Stimulated activated naive CD8-positive, alpha-beta T cell treated with anti-CD3 and anti-CD28 coated beads, Interleukin-15, Interleukin-2, amounts not matched to agents 100 ng/mL and 50 ng/mL, for 24 hours (primary cell): Measurements from ENCODE around the gene STARD13.
"Not testable (repeated sequence)": the region's sequence is repeated elsewhere in the genome, so short reads cannot be mapped to it uniquely, and the experiment has no call there.

Source experiments
- H3K27ac Mint-ChIP-seq: one replicate; pipeline ENCODE4 v1.8.0; 2021; ENCODE audit warnings: mild to moderate bottlenecking, mixed read lengths
- H3K27me3 Mint-ChIP-seq: one replicate; pipeline ENCODE4 v1.8.0; 2021; ENCODE audit warnings: mixed read lengths
- H3K36me3 Mint-ChIP-seq: one replicate; pipeline ENCODE4 v1.8.0; 2021; ENCODE audit warnings: low read depth, mixed read lengths
- H3K4me1 Mint-ChIP-seq: one replicate; pipeline ENCODE4 v1.8.0; 2021; ENCODE audit warnings: low read depth, mixed read lengths
- H3K4me3 Mint-ChIP-seq: one replicate; pipeline ENCODE4 v1.8.0; 2021; ENCODE audit warnings: mild to moderate bottlenecking, mixed read lengths
- H3K9me3 Mint-ChIP-seq: one replicate; pipeline ENCODE4 v1.8.0; 2021; ENCODE audit warnings: mixed read lengths

The STARD13 gene

DNA sequence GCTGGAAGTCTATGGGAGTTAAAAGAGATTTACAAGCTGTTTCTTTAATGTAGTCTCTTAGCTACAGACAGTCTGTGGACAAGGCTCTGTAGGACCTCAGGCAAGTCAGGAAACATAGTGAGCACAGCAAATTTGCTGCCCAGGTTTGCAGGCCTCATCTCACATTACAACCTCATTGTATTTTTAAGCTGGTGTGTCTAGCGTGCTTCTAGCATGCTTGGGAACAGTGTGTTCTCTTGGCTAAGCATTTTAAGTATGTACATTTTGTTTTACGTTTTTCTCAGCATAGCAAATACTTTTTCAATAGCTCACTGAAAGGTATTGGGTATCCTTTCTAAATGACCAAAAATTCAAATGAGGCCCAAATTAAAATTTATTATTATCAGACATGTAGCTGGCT lies 113.2 kb downstream of the STARD13 start:
- H3K27me3 Mint-ChIP-seq = peaks cover 12% of the 10 kb centered on the region
- H3K4me1 Mint-ChIP-seq = no peaks in the 10 kb centered on the region
- H3K9me3 Mint-ChIP-seq = no peaks in the 10 kb centered on the region
- no peak overlapping the region for H3K4me3 Mint-ChIP-seq
- H3K36me3 Mint-ChIP-seq = no peaks in the 10 kb centered on the region
- no peak overlapping the region for H3K27ac Mint-ChIP-seq

DNA sequence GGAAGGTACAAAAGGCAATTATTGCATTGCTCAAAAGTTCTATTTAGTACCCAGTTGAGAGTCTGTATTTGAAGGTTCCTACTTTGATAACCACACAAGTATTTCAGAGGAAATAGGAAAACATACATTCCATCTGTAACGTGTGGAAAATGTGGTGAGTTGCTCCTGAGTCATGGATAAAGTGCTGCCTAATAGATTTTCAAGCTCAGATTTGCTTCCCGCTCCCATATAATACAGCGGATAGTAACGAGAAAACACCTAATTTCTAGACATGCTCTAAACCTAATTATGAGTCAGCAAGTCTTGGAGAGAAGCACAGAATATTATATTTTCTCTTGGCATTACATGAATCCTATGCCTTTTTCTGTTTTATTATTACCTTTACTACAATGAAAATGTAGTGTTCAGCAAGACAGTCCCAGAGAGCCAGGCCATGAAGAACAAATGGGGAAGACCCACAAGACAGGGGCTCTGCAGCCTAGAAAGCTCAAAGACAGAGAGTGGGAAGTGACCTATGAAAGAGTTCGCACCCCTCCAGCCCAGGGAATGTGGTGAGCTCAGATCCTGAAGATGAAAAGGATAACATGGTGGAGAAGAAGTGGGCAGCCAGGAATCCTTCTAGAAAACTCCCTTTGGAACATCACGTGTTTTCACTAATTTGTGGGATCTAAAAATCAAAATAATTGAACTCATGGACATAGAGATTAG lies 116.1 kb downstream of the STARD13 start:
- Mint-ChIP-seq H3K27ac (no peak overlapping the region), H3K36me3 (no peaks in the 10 kb centered on the region), H3K4me1 (no peaks in the 10 kb centered on the region), H3K9me3 (no peaks in the 10 kb centered on the region), H3K4me3 (no peak overlapping the region), H3K27me3 (peaks cover 11% of the 10 kb centered on the region)

DNA sequence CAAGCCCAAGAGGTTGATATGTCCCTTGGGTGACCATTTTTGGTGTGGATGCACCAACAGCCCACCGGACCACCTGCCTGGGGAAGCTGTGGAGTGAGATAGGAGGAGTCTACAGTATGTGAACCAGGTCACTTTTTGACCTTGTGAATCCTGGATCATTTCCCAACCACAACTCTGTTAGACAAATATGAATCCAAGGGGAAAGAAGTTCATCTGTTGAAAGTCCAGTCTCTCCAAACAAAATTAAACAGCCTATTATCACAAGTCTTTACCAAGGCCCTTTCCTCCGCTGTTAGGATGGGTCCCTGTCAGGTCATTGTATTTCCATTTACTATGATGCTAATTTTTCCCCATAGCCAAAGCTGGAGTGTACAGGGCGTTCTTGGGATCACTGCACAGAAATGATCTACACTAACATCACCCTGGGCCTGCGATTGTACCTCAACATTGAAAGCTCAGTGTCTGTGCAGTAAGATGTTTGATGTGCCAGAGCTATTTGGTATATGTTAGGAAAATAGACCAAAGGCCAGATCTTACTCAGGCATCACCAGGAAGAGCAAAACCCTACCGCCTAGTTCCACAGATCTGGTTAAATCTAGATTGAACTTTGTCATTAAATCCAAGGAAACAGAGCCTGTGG lies 117.1 kb downstream of the STARD13 start:
- Mint-ChIP-seq H3K27ac (no peak overlapping the region), H3K4me1 (no peaks in the 10 kb centered on the region), H3K27me3 (peaks cover 11% of the 10 kb centered on the region), H3K4me3 (no peak overlapping the region), H3K9me3 (no peaks in the 10 kb centered on the region), H3K36me3 (no peaks in the 10 kb centered on the region)

DNA sequence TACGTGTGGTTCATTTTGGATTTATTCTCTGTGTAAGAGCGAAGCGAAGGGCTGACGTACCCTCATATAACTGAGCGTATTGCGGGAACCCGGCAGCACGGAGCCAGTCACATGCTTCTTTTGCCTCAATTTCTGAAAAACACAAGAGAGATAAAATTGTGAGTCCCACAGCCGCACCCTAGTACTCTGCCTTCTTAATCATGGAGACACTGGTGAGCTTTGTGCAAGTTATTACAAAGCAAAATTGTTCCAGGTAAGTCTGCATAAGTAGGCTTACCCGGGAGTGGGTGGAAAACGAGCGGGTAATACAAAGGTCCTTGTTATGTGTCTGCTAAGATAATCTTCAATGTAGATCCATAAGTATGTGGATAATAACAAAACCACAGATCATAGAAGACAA lies 118.1 kb downstream of the STARD13 start:
- no peak overlapping the region for H3K27ac Mint-ChIP-seq
- H3K27me3 Mint-ChIP-seq = peaks cover 13% of the 10 kb centered on the region
- H3K4me1 Mint-ChIP-seq = no peaks in the 10 kb centered on the region
- H3K9me3 Mint-ChIP-seq = peaks cover 5% of the 10 kb centered on the region
- peaks cover 4% of the 10 kb centered on the region for H3K36me3 Mint-ChIP-seq
- no peak overlapping the region for H3K4me3 Mint-ChIP-seq

DNA sequence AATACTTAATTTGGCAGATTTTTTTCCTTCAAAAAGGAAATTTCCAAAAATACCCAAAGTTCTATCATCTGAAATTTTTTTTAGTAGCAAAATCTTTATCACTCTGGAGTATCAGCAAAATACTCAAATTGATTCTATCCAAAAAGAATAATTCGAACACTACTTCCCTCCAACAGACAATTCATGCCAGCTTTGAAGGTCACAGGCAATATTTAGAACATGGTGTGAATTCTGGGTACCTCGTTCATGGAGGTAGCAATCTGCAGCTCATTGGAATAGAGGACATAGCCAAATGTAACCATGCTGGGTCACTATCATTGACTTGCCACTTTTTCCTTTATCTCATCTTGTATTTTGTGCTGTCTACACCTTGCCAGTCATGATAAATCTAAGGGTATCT lies 119.8 kb downstream of the STARD13 start:
- H3K4me3 Mint-ChIP-seq = no peak overlapping the region
- H3K36me3 Mint-ChIP-seq = peaks cover 5% of the 10 kb centered on the region
- no peak overlapping the region for H3K27ac Mint-ChIP-seq
- peaks cover 15% of the 10 kb centered on the region for H3K27me3 Mint-ChIP-seq
- no peaks in the 10 kb centered on the region for H3K4me1 Mint-ChIP-seq
- peaks cover 14% of the 10 kb centered on the region for H3K9me3 Mint-ChIP-seq

DNA sequence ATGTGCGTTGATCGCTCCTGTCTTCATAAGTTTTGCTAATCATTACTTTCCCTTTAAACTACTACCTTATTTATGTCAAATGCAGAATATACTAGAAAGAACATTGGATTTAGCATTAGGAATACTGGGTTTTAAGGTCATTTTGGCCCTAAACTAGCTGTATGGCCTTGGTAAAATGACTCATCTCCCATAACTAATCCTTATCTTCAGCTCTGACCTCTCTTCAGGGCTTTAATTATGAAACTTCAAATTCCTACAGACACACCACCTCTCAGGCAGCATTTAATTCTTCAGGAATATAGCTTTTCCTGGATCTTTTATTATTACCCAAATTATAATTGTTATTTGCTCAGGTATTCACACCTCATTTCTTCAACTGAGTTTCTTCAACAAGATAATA lies 121.2 kb downstream of the STARD13 start:
- no peak overlapping the region for H3K4me3 Mint-ChIP-seq
- peaks cover 5% of the 10 kb centered on the region for H3K36me3 Mint-ChIP-seq
- H3K9me3 Mint-ChIP-seq = peaks cover 14% of the 10 kb centered on the region

DNA sequence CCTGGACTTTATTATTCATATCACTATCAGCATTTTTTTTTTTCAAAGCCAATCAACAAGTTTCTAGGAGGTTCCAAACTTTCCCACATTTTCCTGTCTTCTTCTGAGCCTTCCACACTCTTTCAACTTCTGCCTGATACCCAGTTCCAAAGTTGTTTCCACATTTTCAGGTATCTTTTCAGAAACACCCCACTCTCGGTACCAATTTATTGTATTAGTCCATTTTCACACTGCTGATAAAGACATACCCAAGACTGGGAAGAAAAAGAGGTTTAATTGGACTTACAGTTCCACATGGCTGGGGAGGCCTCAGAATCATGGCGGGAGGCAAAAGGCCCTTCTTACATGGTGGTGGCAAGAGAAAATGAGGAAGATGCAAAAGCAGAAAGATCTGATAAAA lies 122.8 kb downstream of the STARD13 start:
- not testable (repeated sequence) for H3K27ac Mint-ChIP-seq, H3K4me3 Mint-ChIP-seq, H3K27me3 Mint-ChIP-seq, H3K4me1 Mint-ChIP-seq, H3K36me3 Mint-ChIP-seq
- H3K9me3 Mint-ChIP-seq = peaks cover 14% of the 10 kb centered on the region

More for the DNA sequence above, 121.2 kb downstream of the STARD13 start:
- H3K4me1 Mint-ChIP-seq = no peaks in the 10 kb centered on the region
- H3K27ac Mint-ChIP-seq = no peak overlapping the region
- H3K27me3 Mint-ChIP-seq = peaks cover 10% of the 10 kb centered on the region

DNA sequence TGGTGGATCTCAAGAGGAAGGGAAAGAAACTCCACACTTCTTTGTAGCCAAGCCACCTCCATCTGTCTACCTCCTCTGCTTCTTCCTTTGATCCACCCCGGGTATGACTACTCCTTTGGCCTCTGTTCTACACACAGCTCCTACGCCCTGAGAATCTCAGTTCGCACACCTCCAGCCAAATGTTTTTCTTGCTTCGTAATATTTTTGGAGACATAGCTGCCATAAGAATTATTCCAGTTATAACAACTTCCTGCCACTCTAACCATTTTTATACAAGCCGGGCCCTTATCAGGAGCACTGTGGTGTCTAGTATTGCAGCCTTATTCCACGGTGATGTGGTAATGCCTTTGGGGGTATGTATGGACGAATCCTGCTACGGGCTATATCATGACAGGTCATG lies 126.7 kb downstream of the STARD13 start:
- Mint-ChIP-seq H3K4me1 (no peaks in the 10 kb centered on the region), H3K9me3 (peaks cover 14% of the 10 kb centered on the region), H3K27me3 (peaks cover 4% of the 10 kb centered on the region), H3K36me3 (peaks cover 5% of the 10 kb centered on the region), H3K27ac (no peak overlapping the region), H3K4me3 (no peak overlapping the region)

DNA sequence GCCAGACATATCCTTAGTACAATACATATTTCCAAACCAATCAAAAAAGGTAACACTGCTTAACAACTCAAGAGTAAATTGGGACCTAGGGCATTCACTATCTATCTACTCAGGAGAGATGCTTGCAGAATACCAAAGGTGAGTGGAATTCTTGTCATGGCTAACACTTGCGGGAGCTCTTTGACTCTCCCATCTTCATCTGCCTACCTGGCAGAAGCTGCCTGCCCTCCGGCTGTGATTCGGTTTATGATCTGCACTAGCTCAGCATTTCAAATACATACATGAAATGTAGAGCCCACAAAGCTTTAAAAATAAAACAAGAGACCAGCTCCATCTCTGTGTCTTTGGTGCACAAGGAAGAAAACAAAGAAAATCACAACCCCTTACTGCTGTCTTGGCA lies 127.3 kb downstream of the STARD13 start:
- Mint-ChIP-seq H3K27ac (no peak overlapping the region), H3K36me3 (peaks cover 5% of the 10 kb centered on the region)

DNA sequence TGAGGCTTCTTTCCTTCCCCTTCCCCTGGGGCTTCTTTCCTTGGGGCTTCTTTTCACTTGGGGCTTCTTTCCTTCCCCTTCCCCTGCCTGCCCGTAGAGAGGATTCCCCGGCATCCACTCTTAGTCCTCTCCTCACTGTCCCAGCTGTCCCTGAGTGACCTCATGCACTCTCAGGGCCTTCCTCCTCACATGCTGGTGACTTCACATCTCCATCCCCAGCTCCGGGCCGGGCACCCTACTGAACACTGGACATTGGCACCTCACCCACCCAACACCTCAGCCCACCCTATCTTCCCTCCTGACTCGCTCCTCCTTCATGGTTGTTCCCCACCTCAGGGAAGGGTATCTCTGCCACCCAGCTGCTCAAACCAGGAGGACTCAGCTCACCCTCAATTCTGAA lies 130.6 kb downstream of the STARD13 start:
- no peak overlapping the region for H3K27ac Mint-ChIP-seq

More for the DNA sequence above, 127.3 kb downstream of the STARD13 start:
- Mint-ChIP-seq H3K4me1 (no peaks in the 10 kb centered on the region), H3K4me3 (no peak overlapping the region), H3K9me3 (peaks cover 14% of the 10 kb centered on the region), H3K27me3 (peaks cover 4% of the 10 kb centered on the region)

DNA sequence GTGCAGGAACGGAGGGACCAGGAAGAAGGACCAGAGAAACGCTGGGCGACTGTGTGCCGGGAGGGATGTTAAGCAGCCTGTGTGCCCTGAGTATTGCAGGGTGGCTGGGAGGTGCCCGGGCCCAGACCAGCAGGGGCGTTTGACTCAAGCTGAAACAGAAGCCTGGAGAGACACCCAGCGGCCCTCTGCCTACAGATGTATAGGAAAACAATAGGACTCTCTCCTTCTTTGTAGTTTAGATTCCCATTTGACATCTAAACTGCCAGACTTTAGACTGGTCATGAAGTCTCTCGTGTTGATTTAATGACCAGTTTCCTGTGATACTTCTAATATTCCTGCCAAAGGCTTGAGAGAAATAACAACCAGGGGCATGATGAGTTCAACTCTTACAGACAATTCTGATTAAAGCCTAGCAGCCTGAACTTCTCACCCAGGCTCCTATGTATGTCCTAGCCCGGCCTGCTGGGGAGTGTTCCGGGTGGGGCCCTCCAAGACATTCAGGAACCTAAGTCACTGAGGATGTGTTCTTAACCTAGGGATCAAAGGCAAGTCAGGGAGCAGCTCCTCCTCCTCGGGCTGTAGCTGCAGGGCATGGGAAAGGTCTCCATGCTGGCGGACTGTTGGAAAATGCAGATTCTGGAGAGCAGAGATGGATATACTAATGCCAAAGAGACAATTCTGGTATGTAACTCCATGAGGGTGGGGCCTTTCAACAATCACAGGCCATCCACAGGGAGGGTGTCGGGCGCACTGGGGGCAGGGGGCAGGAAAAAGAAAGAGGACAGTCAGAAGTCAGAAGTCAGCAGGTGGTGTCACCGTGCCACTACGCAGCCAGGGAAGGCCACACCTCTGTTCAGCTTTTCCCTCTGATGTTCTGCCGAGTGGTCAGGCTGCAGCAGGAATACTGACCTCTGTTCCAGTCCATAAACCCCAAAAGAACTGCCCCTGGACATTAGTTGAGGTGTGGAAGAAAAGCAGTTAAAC lies 131.8 kb downstream of the STARD13 start:
- no peaks in the 10 kb centered on the region for H3K4me1 Mint-ChIP-seq
- H3K36me3 Mint-ChIP-seq = no peaks in the 10 kb centered on the region
- no peaks in the 10 kb centered on the region for H3K9me3 Mint-ChIP-seq
- no peak overlapping the region for H3K4me3 Mint-ChIP-seq
- peaks cover 17% of the 10 kb centered on the region for H3K27me3 Mint-ChIP-seq
- no peak overlapping the region for H3K27ac Mint-ChIP-seq

More for the DNA sequence above, 130.6 kb downstream of the STARD13 start:
- H3K4me1 Mint-ChIP-seq = no peaks in the 10 kb centered on the region
- no peak overlapping the region for H3K4me3 Mint-ChIP-seq
- no peaks in the 10 kb centered on the region for H3K36me3 Mint-ChIP-seq
- H3K9me3 Mint-ChIP-seq = no peaks in the 10 kb centered on the region
- H3K27me3 Mint-ChIP-seq = peaks cover 13% of the 10 kb centered on the region

DNA sequence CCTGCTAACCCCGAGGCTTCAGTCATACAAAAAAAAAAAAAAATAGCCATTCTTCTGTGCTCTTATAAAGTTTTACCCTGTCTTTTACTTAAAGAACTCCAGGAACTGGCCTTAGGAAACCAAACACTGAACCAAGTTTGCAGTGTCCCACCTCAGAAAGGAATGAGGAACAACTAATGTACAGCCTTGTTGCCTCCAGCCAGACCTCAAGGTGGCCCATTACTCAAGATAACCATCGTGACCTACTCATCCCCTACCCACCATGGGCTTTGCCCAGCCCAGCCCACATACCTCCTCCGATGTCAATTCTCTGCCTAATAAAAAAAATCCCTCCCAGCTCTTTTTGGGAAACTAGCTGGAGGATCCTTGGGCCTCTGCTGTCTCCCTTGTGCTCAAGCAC lies 133.2 kb downstream of the STARD13 start:
- Mint-ChIP-seq H3K27me3 (peaks cover 25% of the 10 kb centered on the region), H3K27ac (no peak overlapping the region)

DNA sequence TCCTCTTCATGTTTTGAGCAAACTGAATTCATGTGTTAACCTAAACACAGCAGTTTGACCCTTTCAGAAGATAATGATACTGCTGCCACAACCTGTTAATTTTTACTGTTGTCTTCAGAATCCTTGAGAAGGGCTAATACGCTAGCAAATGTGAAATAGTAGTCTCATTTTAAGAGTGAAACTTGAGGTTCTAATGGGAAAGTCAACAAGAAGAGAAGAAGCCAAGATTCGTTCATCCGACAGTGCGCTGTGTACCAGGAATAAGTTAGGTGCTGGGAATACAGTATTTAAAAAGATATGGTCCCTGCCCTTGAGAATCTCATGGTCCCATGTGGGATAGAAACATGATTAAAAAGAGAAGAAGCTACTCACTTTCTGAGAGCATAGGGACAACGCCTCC lies 134.9 kb downstream of the STARD13 start:
- Mint-ChIP-seq H3K27me3 (peaks cover 27% of the 10 kb centered on the region), H3K9me3 (no peaks in the 10 kb centered on the region), H3K4me3 (no peak overlapping the region), H3K36me3 (no peaks in the 10 kb centered on the region), H3K27ac (no peak overlapping the region), H3K4me1 (peaks cover 6% of the 10 kb centered on the region)

More for the DNA sequence above, 133.2 kb downstream of the STARD13 start:
- H3K4me3 Mint-ChIP-seq = no peak overlapping the region
- H3K36me3 Mint-ChIP-seq = no peaks in the 10 kb centered on the region
- no peaks in the 10 kb centered on the region for H3K9me3 Mint-ChIP-seq
- H3K4me1 Mint-ChIP-seq = no peaks in the 10 kb centered on the region

DNA sequence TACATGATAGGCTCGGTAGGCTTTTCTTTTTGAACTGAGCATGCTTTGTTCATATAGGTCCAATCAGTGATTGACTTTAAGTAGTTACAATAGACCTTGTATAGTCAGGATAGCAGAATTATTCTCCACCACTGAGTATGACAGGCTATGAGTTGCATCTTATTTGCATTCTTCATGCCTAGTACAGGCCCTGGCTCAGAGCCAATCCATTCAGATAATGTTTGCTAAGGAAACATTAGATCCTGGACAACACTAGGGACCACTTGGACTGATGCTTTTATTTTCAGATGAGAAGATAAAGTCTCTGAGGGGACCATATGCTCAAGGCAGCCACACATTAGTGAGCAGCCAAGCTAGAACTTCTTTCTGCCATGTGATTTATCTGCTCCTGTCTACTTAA lies 135.4 kb downstream of the STARD13 start:
- Mint-ChIP-seq H3K27ac (no peak overlapping the region), H3K4me1 (peaks cover 6% of the 10 kb centered on the region), H3K36me3 (no peaks in the 10 kb centered on the region), H3K27me3 (peaks cover 27% of the 10 kb centered on the region), H3K9me3 (no peaks in the 10 kb centered on the region), H3K4me3 (no peak overlapping the region)

DNA sequence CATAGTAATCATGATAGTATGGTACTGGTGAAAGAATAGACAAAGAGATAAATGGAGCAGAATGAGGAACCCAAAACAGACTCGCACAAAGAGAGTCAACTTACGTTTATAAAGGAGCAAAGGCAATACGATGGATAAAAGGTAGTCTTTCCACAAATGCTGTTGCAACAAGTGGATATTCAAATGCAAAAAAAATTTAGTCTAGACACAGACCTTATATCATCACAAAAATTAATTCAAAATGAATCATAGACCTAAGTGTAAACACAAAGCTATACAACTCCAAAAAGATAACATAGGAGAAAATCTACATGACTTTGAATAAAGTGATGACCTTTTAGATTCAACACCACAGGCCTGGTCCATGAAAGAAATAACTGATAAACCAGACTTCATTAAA lies 137.7 kb downstream of the STARD13 start:
- Mint-ChIP-seq H3K9me3 (no peaks in the 10 kb centered on the region), H3K4me3 (no peak overlapping the region), H3K4me1 (peaks cover 6% of the 10 kb centered on the region), H3K27me3 (peaks cover 34% of the 10 kb centered on the region), H3K36me3 (no peaks in the 10 kb centered on the region), H3K27ac (no peak overlapping the region)
